Measurements from ENCODE around the gene RIPK4.
"Not testable (repeated sequence)": the region's sequence is repeated elsewhere in the genome, so short reads cannot be mapped to it uniquely, and the experiment has no call there.

Gene RIPK4

DNA sequence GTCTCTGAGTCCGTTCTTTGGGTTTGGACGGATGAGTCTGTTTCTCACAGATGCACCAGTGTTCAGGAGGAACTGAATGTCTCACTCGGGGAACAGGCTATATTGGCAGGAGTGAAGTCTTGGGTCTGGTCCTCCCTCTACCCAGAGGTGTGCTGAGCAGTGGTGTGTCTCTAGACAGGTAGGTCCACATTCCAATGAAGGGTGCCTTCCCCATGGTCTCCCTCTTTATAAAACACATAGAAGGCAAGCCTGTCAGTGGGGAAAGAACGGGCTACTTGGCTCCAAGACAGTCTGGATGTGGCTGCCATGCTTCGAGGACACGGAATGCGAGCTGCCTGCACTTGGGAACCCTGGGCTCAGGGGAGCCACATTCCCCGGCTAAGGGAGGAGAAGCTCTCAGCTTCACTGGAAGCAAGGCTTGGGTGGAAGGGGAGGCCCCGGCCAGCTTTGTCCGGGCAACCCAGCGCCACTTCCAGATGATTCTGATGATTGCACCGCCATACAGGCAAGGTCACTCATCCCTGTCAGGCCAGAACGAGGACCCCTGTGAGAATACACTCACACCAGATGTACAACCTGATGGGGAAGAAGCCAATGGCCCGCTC lies 29.7 kb upstream of the RIPK4 start:
- no peak for DNase-seq (ENCODE audit: extremely low read depth, low read depth)
- TF ChIP-seq, protein P1, sequence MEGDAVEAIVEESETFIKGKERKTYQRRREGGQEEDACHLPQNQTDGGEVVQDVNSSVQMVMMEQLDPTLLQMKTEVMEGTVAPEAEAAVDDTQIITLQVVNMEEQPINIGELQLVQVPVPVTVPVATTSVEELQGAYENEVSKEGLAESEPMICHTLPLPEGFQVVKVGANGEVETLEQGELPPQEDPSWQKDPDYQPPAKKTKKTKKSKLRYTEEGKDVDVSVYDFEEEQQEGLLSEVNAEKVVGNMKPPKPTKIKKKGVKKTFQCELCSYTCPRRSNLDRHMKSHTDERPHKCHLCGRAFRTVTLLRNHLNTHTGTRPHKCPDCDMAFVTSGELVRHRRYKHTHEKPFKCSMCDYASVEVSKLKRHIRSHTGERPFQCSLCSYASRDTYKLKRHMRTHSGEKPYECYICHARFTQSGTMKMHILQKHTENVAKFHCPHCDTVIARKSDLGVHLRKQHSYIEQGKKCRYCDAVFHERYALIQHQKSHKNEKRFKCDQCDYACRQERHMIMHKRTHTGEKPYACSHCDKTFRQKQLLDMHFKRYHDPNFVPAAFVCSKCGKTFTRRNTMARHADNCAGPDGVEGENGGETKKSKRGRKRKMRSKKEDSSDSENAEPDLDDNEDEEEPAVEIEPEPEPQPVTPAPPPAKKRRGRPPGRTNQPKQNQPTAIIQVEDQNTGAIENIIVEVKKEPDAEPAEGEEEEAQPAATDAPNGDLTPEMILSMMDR (IDR thresholded peaks at IDR 0.05; ENCODE audit: low read depth, low read length) = no peak

DNA sequence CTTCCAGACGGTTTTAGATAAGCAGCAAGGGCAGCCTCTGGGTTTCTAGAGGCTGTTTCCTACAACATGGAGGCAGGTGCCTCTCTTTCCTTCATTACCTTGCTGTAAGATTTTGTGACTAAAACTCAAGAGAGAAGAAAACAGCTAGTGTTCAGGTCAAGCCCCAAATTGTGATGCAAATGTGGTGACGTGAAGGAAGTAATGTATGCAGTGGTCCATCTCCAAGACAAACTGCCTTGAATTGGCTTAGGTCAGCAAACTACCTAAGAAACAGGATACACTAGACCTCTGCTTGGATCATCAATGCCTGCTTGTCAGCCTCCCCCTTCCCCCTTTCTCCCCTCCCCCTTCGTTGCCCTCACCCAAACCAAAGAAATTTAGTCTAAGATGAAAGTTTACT lies 28.9 kb upstream of the RIPK4 start:
- no peak for DNase-seq (ENCODE audit: extremely low read depth, low read depth)
- TF ChIP-seq, protein P1 (IDR thresholded peaks at IDR 0.05; ENCODE audit: low read depth, low read length) = no peak

DNA sequence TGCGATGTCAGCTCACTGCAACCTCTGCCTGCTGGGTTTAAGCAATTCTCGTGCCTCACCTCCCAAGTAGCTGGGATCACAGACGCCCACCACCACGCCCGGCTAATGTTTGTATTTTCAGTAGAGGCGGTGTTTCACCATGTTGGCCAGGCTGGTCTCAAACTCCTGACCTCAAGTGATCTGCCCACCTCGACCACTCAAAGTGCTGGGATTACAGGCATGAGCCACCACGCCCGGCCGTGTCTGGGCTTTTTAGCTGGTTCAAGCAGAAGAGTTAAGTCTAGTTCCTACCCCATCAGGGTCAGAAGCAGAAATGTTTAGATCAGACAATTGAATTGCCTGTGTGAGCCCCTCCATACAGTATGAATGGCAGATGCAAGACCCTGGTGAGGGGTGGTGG lies 27.7 kb upstream of the RIPK4 start:
- no peak for DNase-seq (ENCODE audit: extremely low read depth, low read depth)
- TF ChIP-seq, protein P1 (IDR thresholded peaks at IDR 0.05; ENCODE audit: low read depth, low read length) = no peak

DNA sequence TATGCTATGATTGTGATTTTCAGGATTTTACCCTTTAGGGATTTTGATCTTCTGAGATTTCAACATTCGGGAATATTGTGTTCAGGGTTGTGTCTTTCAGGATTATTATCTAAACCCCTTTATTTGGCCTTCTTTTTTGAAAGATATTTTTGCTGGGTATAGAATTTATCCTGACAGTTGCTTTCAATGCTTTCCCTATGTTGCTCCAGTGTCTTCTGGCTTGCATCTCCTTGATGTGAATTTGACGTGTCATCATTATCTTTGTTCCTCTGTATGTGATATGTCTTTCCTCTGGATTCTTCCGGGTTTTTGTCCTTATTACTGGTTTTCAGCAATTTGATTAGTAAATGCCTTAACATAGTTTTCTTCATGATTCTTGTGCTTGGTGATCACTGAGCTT lies 25.9 kb upstream of the RIPK4 start:
- TF ChIP-seq, protein P1 (IDR thresholded peaks at IDR 0.05; ENCODE audit: low read depth, low read length) = no peak
- no peak for DNase-seq (ENCODE audit: extremely low read depth, low read depth)

DNA sequence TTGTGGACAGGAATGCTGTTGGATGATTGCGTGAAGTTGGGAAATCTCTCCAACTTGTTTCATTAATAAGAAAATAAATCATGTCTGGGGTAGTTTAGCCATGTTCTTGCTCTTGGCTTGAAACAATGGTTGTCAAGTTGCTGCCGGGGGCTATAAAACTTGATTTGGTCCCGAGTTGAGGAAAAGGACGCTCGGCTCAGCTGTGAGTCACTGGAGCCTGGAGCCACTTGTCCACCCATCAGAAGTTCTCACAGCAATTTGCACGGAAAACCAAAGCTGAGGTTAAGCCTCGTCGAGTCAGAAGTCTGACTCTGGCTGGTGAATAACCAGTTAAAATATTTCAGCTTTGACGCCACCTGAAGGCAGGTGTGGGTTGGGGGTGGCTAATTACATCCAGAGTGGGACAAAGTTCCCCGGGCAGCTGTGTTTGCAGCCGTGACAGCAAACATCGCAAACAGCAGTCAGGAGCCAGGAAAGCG lies 19.7 kb upstream of the RIPK4 start:
- TF ChIP-seq, protein P1 (IDR thresholded peaks at IDR 0.05; ENCODE audit: low read depth, low read length) = no peak
- DNase-seq (ENCODE audit: extremely low read depth, low read depth) = peak; percentile 42

DNA sequence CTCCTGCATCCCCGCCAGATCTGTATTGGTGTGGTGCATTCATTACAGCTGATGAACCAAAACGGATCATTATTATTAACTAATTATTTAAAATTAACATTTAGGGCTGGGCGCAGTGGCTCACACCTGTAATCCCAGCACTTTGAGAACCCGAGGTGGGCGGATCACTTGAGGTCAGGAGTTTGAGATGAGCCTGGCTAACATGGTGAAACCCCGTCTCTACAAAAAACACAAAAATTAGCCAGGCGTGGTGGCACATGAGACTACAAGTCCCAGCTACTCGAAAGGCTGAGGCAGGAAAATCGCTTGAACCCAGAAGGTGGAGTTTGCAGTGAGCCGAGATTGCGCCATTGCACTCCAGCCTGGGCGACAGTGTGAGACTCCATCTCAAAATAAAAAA lies 18.4 kb upstream of the RIPK4 start:
- DNase-seq (ENCODE audit: extremely low read depth, low read depth) = not testable (repeated sequence)

DNA sequence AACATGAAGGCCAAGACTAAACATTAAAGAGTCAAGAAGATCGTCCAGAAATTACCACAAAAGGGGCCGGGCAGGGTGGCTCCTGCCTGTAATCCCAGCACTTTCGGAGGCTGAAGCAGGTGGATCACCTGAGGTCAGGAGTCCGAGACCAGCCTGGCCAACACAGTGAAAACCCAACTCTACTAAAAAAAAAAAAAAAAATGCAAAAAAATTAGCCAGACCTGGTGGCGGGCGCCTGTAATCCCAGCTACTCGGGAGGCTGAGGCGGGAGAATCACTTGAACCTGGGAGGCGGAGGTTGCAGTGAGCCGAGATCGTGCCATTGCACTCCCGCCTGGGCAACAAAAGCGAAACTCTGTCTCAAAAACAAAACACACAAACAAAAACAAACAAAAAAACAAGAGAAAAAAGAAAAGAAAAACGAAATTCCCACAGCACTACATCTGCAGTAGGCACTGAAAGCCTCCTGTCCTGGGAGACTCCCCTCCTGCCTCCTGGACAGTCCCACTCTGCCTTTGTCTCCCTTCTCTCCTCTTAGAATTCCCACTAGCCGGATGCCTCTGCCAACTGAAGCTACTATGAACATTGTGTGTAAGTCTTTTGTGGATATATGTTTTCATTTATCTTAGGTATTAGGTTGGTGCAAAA lies 17.7 kb upstream of the RIPK4 start:
- TF ChIP-seq, protein P1 (IDR thresholded peaks at IDR 0.05; ENCODE audit: low read depth, low read length) = no peak
- DNase-seq (ENCODE audit: extremely low read depth, low read depth) = no peak

Measured in AG09319 (cell line).